Measurements from ENCODE around the gene TELO2.
A peak's percentile ranks its signal among the peaks of the same experiment; 100 is the strongest.

TELO2 gene

GRCh38 chr16:1528921-1529537 lies 35.9 kb downstream of the TELO2 start:
- Histone ChIP-seq H3K4me1 (ENCODE audit: control insufficient read depth in 1 of 2, insufficient read depth in 2 of 2, low read length in 2 of 2) (peaks cover 62 to 64% of the 10 kb centered on the region in 2 experiments), H3K4me2 (ENCODE audit: low read length) (no peak overlapping the region), H3K14ac (ENCODE audit: low read length) (peak overlapping the region; percentile 38), H3K4me3 (ENCODE audit: low read depth, low read length) (no peak overlapping the region), H3K36me3 (ENCODE audit: control insufficient read depth in 1 of 2, insufficient read depth in 2 of 2, low read length in 2 of 2) (peaks cover 2 to 3% of the 10 kb centered on the region in 2 experiments), H3K9ac (ENCODE audit: low read length) (no peak overlapping the region), H2AK5ac (ENCODE audit: low read length) (peak overlapping the region; percentile 61), H3K79me2 (ENCODE audit: control insufficient read depth, insufficient read depth, low read length, poor library complexity) (peaks cover 14% of the 10 kb centered on the region), H3K23ac (ENCODE audit: low read length) (no peak overlapping the region), H4K12ac (ENCODE audit: low read depth, low read length) (no peak overlapping the region), H3K18ac (ENCODE audit: low read length) (peak overlapping the region; percentile 7), H2BK120ac (ENCODE audit: insufficient read depth, low read length, poor library complexity) (peak overlapping the region; percentile 72), H4K8ac (ENCODE audit: low read depth, low read length) (peak overlapping the region; percentile 14), H2BK12ac (ENCODE audit: low read length) (peak overlapping the region; percentile 88), H3K27me3 (ENCODE audit: insufficient read depth, low read length) (no peaks in the 10 kb centered on the region), H4K91ac (ENCODE audit: low read depth, low read length) (peak overlapping the region; percentile 76), H3K4ac (ENCODE audit: low read depth, low read length) (no peak overlapping the region), H3K9me3 (ENCODE audit: insufficient read depth, low read depth, low read length) (peaks cover 3% of the 10 kb centered on the region), H3K79me1 (ENCODE audit: low read length) (peaks cover 45% of the 10 kb centered on the region), H3K27ac (ENCODE audit: low read depth, low read length) (no peak overlapping the region), H2AFZ (ENCODE audit: insufficient read depth, low read length, poor library complexity) (no peak overlapping the region), H2BK5ac (ENCODE audit: low read depth, low read length, poor library complexity) (no peak overlapping the region)
- WGBS (ENCODE audit: extremely low coverage, insufficient coverage, insufficient read length) = no CpG with 5 or more reads among the region's 29 CpGs
- no peak for DNase-seq

GRCh38 chr16:1530349-1530882 lies 37.3 kb downstream of the TELO2 start:
- Histone ChIP-seq H3K9ac (ENCODE audit: low read length) (no peak overlapping the region), H3K27me3 (ENCODE audit: insufficient read depth, low read length) (no peaks in the 10 kb centered on the region), H3K4me1 (ENCODE audit: control insufficient read depth in 1 of 2, insufficient read depth in 2 of 2, low read length in 2 of 2) (peaks cover 72 to 74% of the 10 kb centered on the region in 2 experiments), H3K9me3 (ENCODE audit: insufficient read depth, low read depth, low read length) (peaks cover 3% of the 10 kb centered on the region), H3K36me3 (ENCODE audit: control insufficient read depth in 1 of 2, insufficient read depth in 2 of 2, low read length in 2 of 2) (no peaks in the 10 kb centered on the region), H3K79me2 (ENCODE audit: control insufficient read depth, insufficient read depth, low read length, poor library complexity) (peaks cover 19% of the 10 kb centered on the region), H2AFZ (ENCODE audit: insufficient read depth, low read length, poor library complexity) (peak overlapping the region; percentile 70), H3K4me3 (ENCODE audit: low read depth, low read length) (no peak overlapping the region), H2BK5ac (ENCODE audit: low read depth, low read length, poor library complexity) (peak overlapping the region; percentile 88), H3K4ac (ENCODE audit: low read depth, low read length) (peak overlapping the region; percentile 84), H4K12ac (ENCODE audit: low read depth, low read length) (peak overlapping the region; percentile 10), H2BK12ac (ENCODE audit: low read length) (peak overlapping the region; percentile 95), H3K4me2 (ENCODE audit: low read length) (no peak overlapping the region), H3K79me1 (ENCODE audit: low read length) (peaks cover 51% of the 10 kb centered on the region), H3K27ac (ENCODE audit: low read depth, low read length) (peak overlapping the region; percentile 95), H4K8ac (ENCODE audit: low read depth, low read length) (peak overlapping the region; percentile 85), H2AK5ac (ENCODE audit: low read length) (peak overlapping the region; percentile 87), H3K14ac (ENCODE audit: low read length) (peak overlapping the region; percentile 94), H3K18ac (ENCODE audit: low read length) (peak overlapping the region; percentile 89), H4K91ac (ENCODE audit: low read depth, low read length) (peak overlapping the region; percentile 94), H3K23ac (ENCODE audit: low read length) (no peak overlapping the region), H2BK120ac (ENCODE audit: insufficient read depth, low read length, poor library complexity) (peak overlapping the region; percentile 94)
- no CpG with 5 or more reads among the region's 27 CpGs for WGBS (ENCODE audit: extremely low coverage, insufficient coverage, insufficient read length)
- DNase-seq = peak; percentile 65 to 75

GRCh38 chr16:1530883-1531637 lies 37.9 kb downstream of the TELO2 start:
- H2AK5ac ChIP-seq (ENCODE audit: low read length) = peak overlapping the region; percentile 92
- peak overlapping the region; percentile 70 for H2AFZ ChIP-seq (ENCODE audit: insufficient read depth, low read length, poor library complexity)
- peak overlapping the region; percentile 10 for H4K12ac ChIP-seq (ENCODE audit: low read depth, low read length)
- peak overlapping the region; percentile 8 for H3K4me2 ChIP-seq (ENCODE audit: low read length)
- H2BK12ac ChIP-seq (ENCODE audit: low read length) = peak overlapping the region; percentile 95
- peaks cover 3% of the 10 kb centered on the region for H3K9me3 ChIP-seq (ENCODE audit: insufficient read depth, low read depth, low read length)
- H3K14ac ChIP-seq (ENCODE audit: low read length) = peak overlapping the region; percentile 94
- no peaks in the 10 kb centered on the region for H3K27me3 ChIP-seq (ENCODE audit: insufficient read depth, low read length)
- H2BK120ac ChIP-seq (ENCODE audit: insufficient read depth, low read length, poor library complexity) = peak overlapping the region; percentile 99
- H3K23ac ChIP-seq (ENCODE audit: low read length) = no peak overlapping the region
- H2BK5ac ChIP-seq (ENCODE audit: low read depth, low read length, poor library complexity) = peak overlapping the region; percentile 96
- H3K4me3 ChIP-seq (ENCODE audit: low read depth, low read length) = no peak overlapping the region
- no peak overlapping the region for H3K9ac ChIP-seq (ENCODE audit: low read length)
- H3K79me1 ChIP-seq (ENCODE audit: low read length) = peaks cover 49% of the 10 kb centered on the region
- H4K91ac ChIP-seq (ENCODE audit: low read depth, low read length) = peak overlapping the region; percentile 98
- DNase-seq = peak; percentile 21 to 68
- peak overlapping the region; percentile 95 for H3K27ac ChIP-seq (ENCODE audit: low read depth, low read length)
- no CpG with 5 or more reads among the region's 35 CpGs for WGBS (ENCODE audit: extremely low coverage, insufficient coverage, insufficient read length)
- H3K4ac ChIP-seq (ENCODE audit: low read depth, low read length) = peak overlapping the region; percentile 84
- H3K79me2 ChIP-seq (ENCODE audit: control insufficient read depth, insufficient read depth, low read length, poor library complexity) = peaks cover 19% of the 10 kb centered on the region
- H3K18ac ChIP-seq (ENCODE audit: low read length) = peak overlapping the region; percentile 94
- H4K8ac ChIP-seq (ENCODE audit: low read depth, low read length) = peak overlapping the region; percentile 85
- peaks cover 0 to 1% of the 10 kb centered on the region in 2 experiments for H3K36me3 ChIP-seq (ENCODE audit: control insufficient read depth in 1 of 2, insufficient read depth in 2 of 2, low read length in 2 of 2)
- H3K4me1 ChIP-seq (ENCODE audit: control insufficient read depth in 1 of 2, insufficient read depth in 2 of 2, low read length in 2 of 2) = peaks cover 72% of the 10 kb centered on the region in 2 experiments

GRCh38 chr16:1531638-1531910 lies 38.4 kb downstream of the TELO2 start:
- peak overlapping the region; percentile 94 for H3K18ac ChIP-seq (ENCODE audit: low read length)
- peak overlapping the region; percentile 91 for H3K14ac ChIP-seq (ENCODE audit: low read length)
- peaks cover 69% of the 10 kb centered on the region in 2 experiments for H3K4me1 ChIP-seq (ENCODE audit: control insufficient read depth in 1 of 2, insufficient read depth in 2 of 2, low read length in 2 of 2)
- H4K12ac ChIP-seq (ENCODE audit: low read depth, low read length) = no peak overlapping the region
- peak overlapping the region; percentile 92 for H2AK5ac ChIP-seq (ENCODE audit: low read length)
- H2BK120ac ChIP-seq (ENCODE audit: insufficient read depth, low read length, poor library complexity) = peak overlapping the region; percentile 99
- H3K4me3 ChIP-seq (ENCODE audit: low read depth, low read length) = no peak overlapping the region
- peak overlapping the region; percentile 93 for H3K27ac ChIP-seq (ENCODE audit: low read depth, low read length)
- peak overlapping the region; percentile 10 for H3K9ac ChIP-seq (ENCODE audit: low read length)
- peaks cover 18% of the 10 kb centered on the region for H3K79me2 ChIP-seq (ENCODE audit: control insufficient read depth, insufficient read depth, low read length, poor library complexity)
- peak overlapping the region; percentile 98 for H4K91ac ChIP-seq (ENCODE audit: low read depth, low read length)
- H3K23ac ChIP-seq (ENCODE audit: low read length) = no peak overlapping the region
- DNase-seq = no peak
- H2AFZ ChIP-seq (ENCODE audit: insufficient read depth, low read length, poor library complexity) = peak overlapping the region; percentile 64
- H3K27me3 ChIP-seq (ENCODE audit: insufficient read depth, low read length) = no peaks in the 10 kb centered on the region
- H3K4ac ChIP-seq (ENCODE audit: low read depth, low read length) = peak overlapping the region; percentile 77
- peak overlapping the region; percentile 96 for H2BK5ac ChIP-seq (ENCODE audit: low read depth, low read length, poor library complexity)
- peaks cover 45% of the 10 kb centered on the region for H3K79me1 ChIP-seq (ENCODE audit: low read length)
- peak overlapping the region; percentile 79 for H4K8ac ChIP-seq (ENCODE audit: low read depth, low read length)
- H3K9me3 ChIP-seq (ENCODE audit: insufficient read depth, low read depth, low read length) = peaks cover 3% of the 10 kb centered on the region
- H3K4me2 ChIP-seq (ENCODE audit: low read length) = no peak overlapping the region
- H3K36me3 ChIP-seq (ENCODE audit: control insufficient read depth in 1 of 2, insufficient read depth in 2 of 2, low read length in 2 of 2) = peaks cover under 1 to 5% of the 10 kb centered on the region in 2 experiments
- peak overlapping the region; percentile 95 for H2BK12ac ChIP-seq (ENCODE audit: low read length)
- WGBS (ENCODE audit: extremely low coverage, insufficient coverage, insufficient read length) = no CpG with 5 or more reads among the region's 14 CpGs
